PFSK-1 (cell line): ENCODE data around the gene KIF12.

Experiments used
- FOXP2 ChIP-seq: optimal IDR thresholded peaks from 2 replicates; pipeline ENCODE3; 2011; ENCODE audit warnings: borderline replicate concordance, control low read depth, inconsistent platforms; ENCODE audit not compliant: insufficient read depth; ENCODE audit errors: extremely low read length, extremely low read depth
- POLR2AphosphoS5 ChIP-seq: IDR thresholded peaks from 2 replicates; pipeline ENCODE4 v1.6.1; 2012; ENCODE audit warnings: low read depth, mild to moderate bottlenecking, control low read depth, low read length, moderate library complexity
- REST ChIP-seq, 2 experiments: IDR thresholded peaks; 2 replicates each; pipeline versions ENCODE4 v1.6.1 to v1.8.0; 2011 to 2012; ENCODE audit warnings: low read depth in 2 of 2, low read length in 2 of 2, control low read depth in 1 of 2, inconsistent platforms in 1 of 2, mild to moderate bottlenecking in 1 of 2, moderate library complexity in 1 of 2; ENCODE audit not compliant: insufficient read depth in 1 of 2
- SIN3A ChIP-seq: IDR thresholded peaks from 2 replicates; pipeline ENCODE4 v1.6.1; 2012; ENCODE audit warnings: mild to moderate bottlenecking, low read length, moderate library complexity, borderline replicate concordance; ENCODE audit not compliant: insufficient read depth
- TAF1 ChIP-seq: IDR thresholded peaks from 2 replicates; pipeline ENCODE4 v1.6.1; 2012; ENCODE audit warnings: low read length, control low read depth, borderline replicate concordance; ENCODE audit not compliant: insufficient read depth

KIF12 gene

GRCh38 chr9:114080195-114080772 is 18.8 kb downstream of the KIF12 start:
- no peak for TF ChIP-seq FOXP2
- TF ChIP-seq REST (IDR thresholded peaks at IDR 0.05; ENCODE audit: insufficient read depth in 1 of 2, low read depth in 2 of 2, low read length in 2 of 2), result no peak
- no peak for TF ChIP-seq POLR2AphosphoS5
- no peak for TF ChIP-seq TAF1
- TF ChIP-seq SIN3A, result no peak

DNA sequence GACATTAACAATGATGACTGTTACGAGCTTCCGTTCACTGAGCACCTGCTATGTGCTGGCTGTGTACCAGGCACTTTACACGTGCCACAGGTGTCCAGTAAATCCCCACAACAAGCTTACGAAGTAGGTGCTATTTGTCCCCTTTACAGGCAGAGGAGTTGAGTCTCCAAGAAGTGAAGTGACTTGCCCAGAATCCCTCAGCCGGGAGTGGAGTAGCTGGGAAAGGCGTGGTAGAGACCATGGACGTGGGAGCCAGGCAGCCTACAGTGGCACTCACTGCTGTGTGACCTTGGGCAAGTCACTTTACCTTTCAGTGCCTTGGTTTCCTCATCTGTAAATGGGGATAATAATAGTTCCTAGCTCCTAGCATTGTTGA is 20.3 kb downstream of the KIF12 start:
- TF ChIP-seq SIN3A (no peak), TAF1 (no peak), REST (IDR thresholded peaks at IDR 0.05; ENCODE audit: insufficient read depth in 1 of 2, low read depth in 2 of 2, low read length in 2 of 2) (no peak), FOXP2 (no peak), POLR2AphosphoS5 (no peak)

GRCh38 chr9:114078021-114078780 is 20.9 kb downstream of the KIF12 start, which contains the start of gene AMBP:
Gene AMBP, minus strand, starts transcription at chr9:114078300. Its CDS starts 91 bp downstream, at chr9:114078209.
- TF ChIP-seq TAF1 (no peak), FOXP2 (no peak), REST (IDR thresholded peaks at IDR 0.05; ENCODE audit: insufficient read depth in 1 of 2, low read depth in 2 of 2, low read length in 2 of 2) (no peak), SIN3A (no peak), POLR2AphosphoS5 (no peak)

DNA sequence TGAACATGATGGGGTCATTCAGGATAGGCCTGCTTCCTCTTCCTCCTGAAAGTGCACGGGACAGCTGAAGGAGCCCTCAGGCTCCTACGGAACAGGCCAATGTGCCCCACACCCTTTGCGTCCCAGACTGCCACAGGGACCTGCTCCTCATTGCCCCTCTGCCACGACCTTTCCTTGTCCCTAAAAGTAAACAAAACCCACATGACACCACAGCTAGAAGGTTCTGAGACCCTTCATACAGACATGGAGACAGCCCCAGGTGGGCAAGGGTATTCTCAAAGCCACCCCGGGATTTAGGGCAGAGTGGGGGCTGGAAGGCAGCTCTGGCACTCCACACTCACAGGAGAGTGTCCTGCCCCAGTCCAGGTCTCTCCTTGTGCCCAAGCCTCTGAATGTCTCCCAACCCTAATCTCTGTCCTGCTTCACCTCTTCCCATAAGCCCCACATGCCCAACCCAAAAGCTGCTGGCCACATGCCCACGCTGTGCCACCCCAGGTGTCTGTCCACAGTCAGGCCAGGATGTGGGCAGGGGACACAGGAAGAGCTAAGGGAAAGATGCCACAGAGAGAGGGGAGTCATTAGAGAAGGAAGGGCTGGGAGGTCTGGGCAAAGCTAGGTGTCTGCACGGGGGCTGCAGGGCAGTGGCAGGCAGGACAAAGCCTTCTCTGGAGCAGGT is 21.8 kb downstream of the KIF12 start:
- no peak for TF ChIP-seq FOXP2
- TF ChIP-seq TAF1, result no peak
- no peak for TF ChIP-seq REST (IDR thresholded peaks at IDR 0.05; ENCODE audit: insufficient read depth in 1 of 2, low read depth in 2 of 2, low read length in 2 of 2)
